Measurements from ENCODE around the gene SNRNP25.

SNRNP25 gene

DNA sequence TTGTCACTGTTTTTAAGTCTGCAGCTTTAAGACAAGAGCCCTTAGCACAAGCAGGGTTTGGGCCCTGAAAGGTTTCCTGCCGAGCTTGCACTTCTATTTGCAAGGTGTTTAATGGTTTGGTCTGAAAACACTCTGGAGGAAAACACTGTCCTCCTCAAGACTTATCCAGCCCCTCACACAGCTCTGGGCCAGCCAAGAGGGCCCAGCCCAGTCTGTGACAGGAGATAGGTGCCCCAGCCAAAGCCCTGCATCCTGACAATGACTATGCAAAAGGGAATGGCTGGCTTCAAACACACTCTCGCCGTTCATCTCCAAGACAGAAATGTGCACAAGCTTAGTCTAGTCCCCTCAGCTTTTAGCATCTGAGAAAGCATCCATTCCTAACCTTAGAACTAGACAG is 51.3 kb downstream of the SNRNP25 start:
- DNase-seq: no peak

- DNase-seq: no peak
Observed at GRCh38 chr16:105521-105920, 51.9 kb downstream of the SNRNP25 start.

DNA sequence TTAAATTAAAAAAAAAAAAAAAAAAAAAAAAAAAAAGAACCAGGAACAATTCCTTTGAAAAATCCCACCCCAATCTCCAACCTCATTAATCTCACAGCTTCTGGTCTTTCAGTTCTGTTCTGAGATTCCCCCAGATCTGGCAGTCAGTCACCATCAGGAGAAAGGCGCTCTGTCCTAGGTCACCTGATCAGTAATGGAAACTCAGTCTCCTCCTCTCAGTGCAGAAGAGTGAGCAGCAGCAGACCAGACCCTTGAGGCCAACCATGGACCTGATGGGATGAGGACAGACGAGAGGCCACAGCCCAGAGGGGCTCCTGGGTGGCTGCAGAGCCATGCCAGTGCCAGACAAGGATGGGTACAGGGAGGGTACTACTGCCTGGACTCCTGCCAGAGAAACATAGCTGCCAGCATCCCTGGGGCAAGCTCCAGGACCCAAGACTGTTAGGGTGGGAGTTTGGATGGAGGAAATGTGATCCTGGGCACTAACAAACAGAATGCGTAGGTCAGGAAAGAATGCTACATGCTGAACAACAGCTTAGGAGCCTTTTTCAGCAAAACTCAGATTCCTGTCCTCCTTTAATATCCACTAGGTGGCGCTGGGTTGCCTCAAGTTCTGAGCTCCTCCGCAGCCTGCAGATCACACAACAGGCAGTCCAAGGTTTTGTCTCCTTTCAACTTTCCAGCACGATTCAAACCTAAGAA is 53.1 kb downstream of the SNRNP25 start:
- no peak for DNase-seq

Data from 8988T (cell line).